Measurements from ENCODE around the gene PFDN5.
"Not testable (repeated sequence)": the region's sequence is repeated elsewhere in the genome, so short reads cannot be mapped to it uniquely, and the experiment has no call there.

PFDN5 gene

DNA sequence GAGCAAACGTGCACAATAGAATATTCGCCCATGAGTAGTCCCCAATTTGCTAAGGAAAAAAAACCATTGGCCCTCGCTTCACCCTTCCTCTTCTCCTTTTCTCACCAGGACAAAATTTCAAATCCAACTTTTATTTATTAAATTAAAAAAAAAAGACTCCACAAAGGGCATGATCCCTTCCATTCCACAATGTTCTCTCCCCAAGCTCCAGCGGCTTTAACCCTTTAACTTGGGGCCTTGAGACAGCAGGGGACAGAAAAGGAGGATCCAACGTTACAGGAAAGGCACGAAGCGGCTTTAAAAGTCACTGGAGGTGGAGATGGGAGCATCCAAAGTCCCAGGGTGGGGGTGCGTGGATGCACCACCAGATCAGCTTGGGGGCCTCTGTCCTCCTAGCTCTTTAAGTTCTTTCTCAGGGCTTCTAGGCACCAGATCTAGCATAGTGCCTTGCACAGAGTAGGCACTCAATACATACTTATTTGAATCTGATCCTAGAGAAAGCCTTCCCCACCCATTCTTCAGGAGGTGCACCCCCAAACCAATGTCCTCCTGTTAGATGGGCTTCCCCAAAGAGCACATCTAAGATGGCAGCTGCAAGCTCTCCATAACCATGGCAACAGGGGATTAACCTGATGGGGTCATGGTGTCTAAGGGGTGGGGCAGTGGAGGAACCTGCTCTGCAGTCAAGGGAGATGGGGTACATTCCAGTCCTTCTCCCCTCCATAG, 31.3 kb downstream of the PFDN5 start:
- DNase-seq (ENCODE audit: low read depth in 1 of 2, low spot score in 1 of 2), result no peak

GRCh38 chr12:53327435-53328042, 32.2 kb downstream of the PFDN5 start:
- no peak for DNase-seq (ENCODE audit: low read depth in 1 of 2, low spot score in 1 of 2)

DNA sequence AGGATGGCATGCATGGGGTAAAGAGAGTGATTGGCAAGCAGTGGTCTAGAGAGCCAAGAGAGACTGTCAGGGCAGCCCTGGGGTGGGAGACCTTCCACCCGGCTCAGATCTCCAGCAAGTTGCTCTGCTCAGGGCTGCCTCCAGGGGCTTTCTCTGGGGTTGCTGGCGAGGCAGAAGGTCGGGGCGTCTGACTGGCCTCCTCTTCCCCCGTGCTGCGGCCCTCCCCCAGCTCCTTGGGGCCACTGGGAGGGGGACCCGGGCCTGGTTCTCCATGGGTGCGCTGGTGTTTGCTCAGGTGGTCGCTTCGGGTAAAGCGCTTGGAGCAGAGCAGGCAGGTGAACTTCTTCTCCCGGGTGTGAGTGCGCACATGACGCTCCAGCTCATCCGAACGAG, 32.7 kb downstream of the PFDN5 start:
- no peak for DNase-seq (ENCODE audit: low read depth in 1 of 2, low spot score in 1 of 2)

DNA sequence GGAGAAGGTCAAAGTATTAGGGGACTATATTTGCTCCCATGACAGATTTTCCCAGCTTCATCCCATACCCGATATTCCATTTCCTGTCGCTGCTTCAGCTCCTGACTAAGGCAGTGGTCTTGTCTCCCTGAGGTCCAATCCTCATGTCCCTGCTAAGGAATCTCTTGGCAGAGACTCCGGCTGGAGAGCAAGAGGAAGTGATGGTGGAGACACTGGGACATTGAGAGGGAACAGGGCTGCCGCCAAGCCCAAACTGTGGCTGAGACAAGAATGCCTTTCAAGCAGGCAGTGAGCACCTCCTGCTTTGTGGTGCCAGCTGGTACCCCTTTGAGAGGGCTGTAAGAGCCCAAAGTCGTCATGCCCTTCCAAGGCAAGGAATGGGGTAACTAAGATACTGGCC, 35.3 kb downstream of the PFDN5 start:
- DNase-seq (ENCODE audit: low read depth in 1 of 2, low spot score in 1 of 2), result no peak

- not testable (repeated sequence) for DNase-seq (ENCODE audit: low read depth in 1 of 2, low spot score in 1 of 2)
Measured at GRCh38 chr12:53332339-53332738, 37.0 kb downstream of the PFDN5 start.

DNA sequence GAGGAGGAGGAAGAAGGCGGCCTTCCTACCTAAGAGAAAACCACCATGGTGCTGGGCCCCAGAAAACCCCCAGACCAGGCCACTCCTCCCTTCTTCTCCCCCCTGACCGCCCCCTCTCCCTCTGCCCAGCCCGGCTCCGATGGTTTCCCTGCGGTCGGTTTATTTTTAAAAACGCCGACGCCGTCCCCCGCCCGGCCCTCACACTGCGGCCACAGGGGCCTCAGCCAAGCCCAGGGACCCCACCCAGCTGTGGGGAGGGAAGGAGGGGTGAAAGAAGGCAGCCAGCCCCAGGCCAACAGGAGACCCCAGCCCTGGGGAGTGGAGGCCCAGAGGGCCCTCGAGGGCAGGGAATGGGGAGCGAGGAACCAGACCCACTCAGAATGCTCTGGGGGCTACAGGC, 37.4 kb downstream of the PFDN5 start:
- DNase-seq (ENCODE audit: low read depth in 1 of 2, low spot score in 1 of 2), result no peak

DNA sequence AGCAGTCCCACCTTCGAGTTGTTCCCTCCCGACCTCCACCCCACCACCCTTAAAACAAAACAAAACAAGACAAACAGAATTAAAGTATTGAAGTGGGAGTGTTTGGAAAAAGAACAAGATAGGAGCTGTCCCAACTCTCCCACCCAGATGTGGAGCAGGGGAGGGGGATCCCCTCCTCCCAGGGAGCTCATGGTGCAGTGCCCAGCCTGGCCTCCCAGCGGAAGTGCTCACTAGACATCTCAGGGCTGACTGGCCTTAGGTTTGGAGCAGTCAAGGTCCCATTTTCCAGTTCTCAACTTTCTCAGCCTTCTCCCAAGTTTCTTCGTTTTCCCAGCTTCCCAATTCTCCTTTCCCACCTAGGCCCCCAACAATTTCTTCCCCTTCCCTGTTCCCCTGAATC, 37.9 kb downstream of the PFDN5 start:
- no peak for DNase-seq (ENCODE audit: low read depth in 1 of 2, low spot score in 1 of 2)

DNA sequence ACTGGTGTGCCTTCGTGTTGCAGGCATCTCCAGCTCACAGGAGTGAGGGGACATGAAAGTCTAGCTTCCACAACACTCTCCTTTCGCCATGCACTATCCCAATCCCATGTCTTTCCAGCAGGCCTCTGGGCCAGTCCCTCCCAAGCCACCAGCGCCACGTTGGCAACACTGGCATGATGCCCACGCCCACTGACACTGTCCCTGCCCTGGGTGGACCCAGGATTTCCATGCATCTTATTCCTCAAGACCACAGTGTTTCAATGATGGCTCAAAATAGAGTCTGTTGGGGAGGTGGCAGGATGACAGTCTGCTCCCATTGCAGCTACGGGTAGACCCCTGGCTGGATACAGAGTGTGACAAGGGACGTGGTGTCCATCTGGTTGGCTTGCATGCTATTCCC, 38.5 kb downstream of the PFDN5 start:
- no peak for DNase-seq (ENCODE audit: low read depth in 1 of 2, low spot score in 1 of 2)

- no peak for DNase-seq (ENCODE audit: low read depth in 1 of 2, low spot score in 1 of 2)
Measured at GRCh38 chr12:53334822-53335221, 39.5 kb downstream of the PFDN5 start.

- no peak for DNase-seq (ENCODE audit: low read depth in 1 of 2, low spot score in 1 of 2)
Measured at GRCh38 chr12:53336181-53336681, 40.9 kb downstream of the PFDN5 start, which contains the start of gene SP7. Gene SP7 (minus strand): TSS chr12:53336354. CDS start chr12:53335646, 708 bp downstream.

GRCh38 chr12:53338017-53338416, 42.7 kb downstream of the PFDN5 start:
- no peak for DNase-seq (ENCODE audit: low read depth in 1 of 2, low spot score in 1 of 2)

GRCh38 chr12:53338916-53339315, 43.6 kb downstream of the PFDN5 start:
- DNase-seq (ENCODE audit: low read depth in 1 of 2, low spot score in 1 of 2), result no peak

GRCh38 chr12:53340398-53340797, 45.1 kb downstream of the PFDN5 start:
- no peak for DNase-seq (ENCODE audit: low read depth in 1 of 2, low spot score in 1 of 2)

GRCh38 chr12:53343449-53343848, 48.1 kb downstream of the PFDN5 start:
- no peak for DNase-seq (ENCODE audit: low read depth in 1 of 2, low spot score in 1 of 2)

GRCh38 chr12:53343969-53344368, 48.6 kb downstream of the PFDN5 start:
- no peak for DNase-seq (ENCODE audit: low read depth in 1 of 2, low spot score in 1 of 2)

- no peak for DNase-seq (ENCODE audit: low read depth in 1 of 2, low spot score in 1 of 2)
Measured at GRCh38 chr12:53344487-53344823, 49.1 kb downstream of the PFDN5 start.

DNA sequence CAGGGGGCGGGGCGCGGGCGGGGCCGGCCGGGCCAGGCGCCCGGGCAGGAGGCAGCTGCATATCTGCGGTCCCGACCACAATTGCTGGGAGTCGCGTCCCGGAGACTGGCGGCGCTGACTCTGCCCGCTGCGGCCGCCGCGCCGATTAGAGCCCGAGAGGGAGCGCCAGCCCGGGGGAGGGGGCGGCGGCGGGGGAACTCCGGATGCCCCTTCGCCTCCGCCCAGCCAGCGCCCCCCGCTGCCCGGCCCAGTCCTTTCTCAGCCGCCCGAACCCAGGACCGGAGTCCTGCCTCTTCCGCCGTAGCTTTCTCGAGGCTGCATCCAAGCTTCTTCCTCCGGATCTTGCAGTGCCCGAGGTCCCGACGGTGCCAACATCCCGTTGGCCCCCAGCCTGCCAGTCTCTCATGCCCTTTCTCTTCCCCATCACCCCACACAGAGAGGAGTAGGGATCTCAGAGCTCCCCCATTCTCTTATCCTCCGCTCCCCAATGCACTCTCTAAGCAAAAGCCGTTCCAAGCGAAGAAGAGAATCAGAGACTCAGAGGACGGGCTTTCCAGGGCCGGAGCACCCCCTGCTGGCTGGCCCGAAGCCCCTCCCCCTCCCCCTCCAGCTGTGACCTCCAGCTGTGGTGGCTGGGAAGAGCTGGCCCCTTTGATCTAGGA, 49.6 kb downstream of the PFDN5 start:
- peak; percentile 52 to 62 for DNase-seq (ENCODE audit: low read depth in 1 of 2, low spot score in 1 of 2)

DNA sequence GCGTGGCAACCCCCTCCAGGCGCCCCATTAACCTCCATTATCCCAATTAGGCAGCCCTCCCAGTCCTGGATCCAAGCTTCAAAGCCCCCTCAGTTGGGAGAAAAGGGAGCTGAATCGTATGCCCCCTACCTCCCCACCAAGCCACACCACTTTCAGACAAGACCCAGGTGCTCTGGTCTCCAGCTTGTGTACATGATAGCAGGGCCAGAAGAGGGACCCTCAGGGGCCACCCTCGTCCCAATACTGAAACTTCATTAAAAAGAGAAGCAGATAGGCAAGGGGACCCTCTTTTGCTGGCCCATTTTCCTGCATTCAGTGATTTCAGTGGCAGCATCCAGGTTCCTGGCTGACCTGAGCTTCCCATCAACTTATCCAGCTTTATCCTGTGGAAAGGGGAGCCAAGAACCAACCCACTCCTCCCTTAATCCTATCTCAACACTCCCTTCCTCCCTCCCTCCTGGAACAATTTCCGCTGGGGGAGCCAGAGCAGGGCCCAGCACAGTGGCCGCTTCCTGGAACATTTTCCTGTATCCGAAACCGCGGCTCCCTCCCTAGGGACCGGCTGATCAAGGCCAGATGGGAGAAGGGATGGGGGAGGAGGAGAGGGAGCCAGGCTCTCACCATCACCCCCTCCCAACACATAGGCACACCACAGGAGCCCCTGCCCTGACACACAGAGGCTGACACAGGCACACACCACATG, 50.3 kb downstream of the PFDN5 start:
- no peak for DNase-seq (ENCODE audit: low read depth in 1 of 2, low spot score in 1 of 2)

DNA sequence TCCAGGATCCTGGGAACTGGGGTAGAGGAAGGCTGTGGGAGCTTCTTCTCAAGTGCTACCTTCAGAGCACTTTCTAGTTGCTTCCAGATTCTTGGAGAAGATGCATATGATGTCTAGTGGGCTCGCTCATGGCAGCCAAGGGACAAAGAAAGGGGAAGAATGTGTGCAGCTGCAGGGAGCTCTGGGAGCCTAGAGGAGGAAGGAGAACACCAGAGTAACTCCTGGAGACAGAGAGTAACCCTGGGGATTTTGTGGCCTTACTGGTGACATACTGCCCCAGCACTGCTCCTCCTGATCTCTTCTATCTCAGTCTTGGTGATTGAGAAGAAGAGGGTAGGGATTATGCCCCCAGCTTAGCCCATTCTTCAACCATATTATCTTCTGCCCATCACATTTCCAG, 51.1 kb downstream of the PFDN5 start:
- DNase-seq (ENCODE audit: low read depth in 1 of 2, low spot score in 1 of 2), result no peak

DNA sequence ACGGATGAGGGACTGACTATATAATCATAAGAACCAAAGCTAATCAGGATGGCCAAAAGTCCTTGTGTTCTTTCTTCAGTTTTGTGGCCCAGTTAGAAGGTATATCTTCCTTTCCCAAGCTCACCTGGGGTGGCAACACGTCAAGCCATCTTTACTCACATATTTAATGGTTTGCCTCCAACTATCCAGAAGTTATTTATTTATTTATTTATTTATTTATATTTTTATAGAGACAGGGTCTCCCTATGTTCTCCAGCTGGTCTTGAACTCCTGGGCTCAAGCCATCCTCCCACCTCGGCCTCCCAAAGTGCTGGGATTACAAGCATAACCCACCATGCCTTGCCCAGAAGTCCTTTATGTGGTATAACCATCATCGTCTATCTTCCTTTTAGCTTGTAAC, 52.6 kb downstream of the PFDN5 start:
- DNase-seq (ENCODE audit: low read depth in 1 of 2, low spot score in 1 of 2), result no peak

Data from stimulated activated CD4-positive, alpha-beta T cell treated with anti-CD3 and anti-CD28 coated beads, Interleukin-15, amount 100 ng/mL, for 1 hour (primary cell).